HG02884 (cell line): Measurements from ENCODE around the gene KCNIP4.
"Not testable (repeated sequence)": the region's sequence is repeated elsewhere in the genome, so short reads cannot be mapped to it uniquely, and the experiment has no call there.

Source experiments
- ATAC-seq: cut with Tn5 transposase; IDR thresholded peaks from one replicate; pipeline ENCODE4 v1.9.1; 2021; ENCODE audit warnings: mild to moderate bottlenecking, moderate library complexity; ENCODE audit not compliant: unreplicated experiment

Gene KCNIP4

GRCh38 chr4:20809812-20810211 lies 1138.8 kb downstream of the KCNIP4 start:
- no peak for ATAC-seq

- no peak for ATAC-seq
These were observed 1142.9 kb downstream of the KCNIP4 start for GRCh38 chr4:20805716-20806115.

- ATAC-seq = no peak
These were observed 1160.5 kb downstream of the KCNIP4 start for GRCh38 chr4:20787940-20788665.

GRCh38 chr4:20783134-20783533 lies 1165.4 kb downstream of the KCNIP4 start:
- not testable (repeated sequence) for ATAC-seq

- ATAC-seq = no peak
These were observed 1169.7 kb downstream of the KCNIP4 start for GRCh38 chr4:20778896-20779295.

GRCh38 chr4:20773144-20773997 lies 1175.2 kb downstream of the KCNIP4 start:
- peak; percentile 86 for ATAC-seq

GRCh38 chr4:20764366-20764992 lies 1184.1 kb downstream of the KCNIP4 start:
- no peak for ATAC-seq

- ATAC-seq = no peak
These were observed 1186.7 kb downstream of the KCNIP4 start for GRCh38 chr4:20761826-20762225.

- no peak for ATAC-seq
These were observed 1187.2 kb downstream of the KCNIP4 start for GRCh38 chr4:20761382-20761781.

- ATAC-seq = no peak
These were observed 1188.5 kb downstream of the KCNIP4 start for GRCh38 chr4:20760053-20760452.

GRCh38 chr4:20754036-20754435 lies 1194.5 kb downstream of the KCNIP4 start:
- ATAC-seq = no peak

- ATAC-seq = no peak
These were observed 1195.9 kb downstream of the KCNIP4 start for GRCh38 chr4:20752641-20753040.

GRCh38 chr4:20746000-20746399 lies 1202.6 kb downstream of the KCNIP4 start:
- ATAC-seq = not testable (repeated sequence)

- ATAC-seq = no peak
These were observed 1212.6 kb downstream of the KCNIP4 start for GRCh38 chr4:20735931-20736330.

GRCh38 chr4:20724915-20725314 lies 1223.7 kb downstream of the KCNIP4 start:
- ATAC-seq = no peak

GRCh38 chr4:20723463-20723862 lies 1225.1 kb downstream of the KCNIP4 start:
- no peak for ATAC-seq

- no peak for ATAC-seq
These were observed 1225.6 kb downstream of the KCNIP4 start for GRCh38 chr4:20723019-20723418.

- no peak for ATAC-seq
These were observed 1237.2 kb downstream of the KCNIP4 start for GRCh38 chr4:20711335-20711734.

- peak; percentile 100 for ATAC-seq
These were observed 1248.4 kb downstream of the KCNIP4 start, which contains the start of gene PACRGL for GRCh38 chr4:20700007-20700761. Gene PACRGL (plus strand): TSS chr4:20700458. CDS start chr4:20704482, 4,024 bp downstream.

GRCh38 chr4:20698820-20699219 lies 1249.8 kb downstream of the KCNIP4 start:
- ATAC-seq = no peak

- no peak for ATAC-seq
These were observed 1250.2 kb downstream of the KCNIP4 start for GRCh38 chr4:20698382-20698781.
